ENCODE results near the gene ALDH3A1. TPM values are rescaled to one million over a fixed set of nuclear protein-coding genes. Genes with fewer than 3 reads are reported as not detected.
A peak's percentile ranks its signal among the peaks of the same experiment; 100 is the strongest.

Gene ALDH3A1
- total and polyA plus RNA-seq, 2 of the 4 experiments (the other 2 are of a cell fraction), result not detected

DNA sequence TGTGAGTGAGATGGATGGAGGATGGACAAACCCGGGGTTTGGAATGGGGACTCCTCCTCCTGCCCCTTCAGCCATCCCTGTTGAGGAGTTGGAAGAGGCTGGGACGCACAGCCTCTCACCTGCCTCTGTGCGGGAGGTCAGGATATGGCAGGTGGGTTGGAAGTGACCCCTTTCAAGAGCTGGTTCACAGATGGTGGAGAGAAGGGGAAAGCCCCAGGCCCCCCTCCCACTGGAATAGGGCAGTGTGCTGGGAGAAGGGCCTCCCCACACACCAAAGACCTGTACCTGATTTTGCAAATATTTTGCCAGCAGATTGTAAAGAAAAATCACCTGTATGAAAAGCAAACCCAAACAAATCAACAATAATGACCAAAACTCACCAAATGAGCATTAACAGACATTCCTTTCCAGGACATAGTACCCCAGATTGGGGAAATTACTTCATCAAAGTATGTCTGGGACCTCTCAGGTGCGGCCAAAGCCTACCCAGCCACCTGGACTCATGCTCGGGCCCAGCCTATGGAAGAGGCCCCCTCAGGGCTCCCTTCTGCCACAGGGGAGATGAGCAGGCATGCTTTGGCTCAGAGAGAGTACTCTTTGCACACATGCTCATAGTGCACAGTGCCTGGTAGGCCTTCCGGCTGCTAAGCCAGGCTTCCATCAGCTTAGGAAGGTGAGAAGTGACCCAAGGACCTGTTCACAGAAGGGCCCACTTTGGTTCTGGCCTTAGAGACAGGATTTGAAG lies 39.5 kb downstream of the ALDH3A1 start:
- no peaks in the 10 kb centered on the region; the same call in 1 of the 2 replicates for H3K4me1 ChIP-seq (ENCODE audit: control insufficient read depth, insufficient read depth, low read length)
- no peak overlapping the region for H2BK5ac ChIP-seq (ENCODE audit: low read depth, low read length, poor library complexity, severe bottlenecking)
- in situ Hi-C loops (cut with MboI; ENCODE audit: low sequenced_read_pairs) (no loop called here), intact Hi-C loops (cut with micrococcal nuclease) (no loop called here), dilution Hi-C loops (cut with HindIII; ENCODE audit: low sequenced_read_pairs, unreplicated experiment) (no loop called here)
- no peak overlapping the region for H3K23ac ChIP-seq (ENCODE audit: low read depth, low read length)
- peak overlapping the region; percentile 65 for H2AK9ac ChIP-seq (replicated peaks; ENCODE audit: low read depth, low read length, poor library complexity)
- H3K79me1 ChIP-seq (ENCODE audit: low read depth in 1 of 2, low read length in 2 of 2), result no peaks in the 10 kb centered on the region
- DNase-seq (no peak), ATAC-seq (ENCODE audit: low read depth) (no peak)
- H4K8ac ChIP-seq (ENCODE audit: low read depth in 2 of 2, low read length in 2 of 2), result no peak overlapping the region
- no peaks in the 10 kb centered on the region for H4K20me1 ChIP-seq (ENCODE audit: insufficient read depth, low read length)
- H4K5ac ChIP-seq (ENCODE audit: low read depth, low read length), result no peak overlapping the region
- 83% methylated on average over 3 of the region's 6 CpGs; no CpG with 5 or more reads in 1 of the 2 experiments for WGBS, 2 experiments (ENCODE audit: extremely low coverage in 2 of 2, insufficient read length in 1 of 2)
- no peak overlapping the region for H3K18ac ChIP-seq (ENCODE audit: low read depth, low read length)
- ChIA-PET POLR2A (ENCODE audit: unreplicated experiment) (no interaction called here), CTCF (no interaction called here)
- H3K4ac ChIP-seq (ENCODE audit: low read depth, low read length), result no peak overlapping the region
- peak overlapping the region; percentile 51 for H2AFZ ChIP-seq (replicated peaks; ENCODE audit: low read length, poor library complexity)
- no peak overlapping the region for H3K4me2 ChIP-seq (ENCODE audit: low read depth, low read length)
- no peak overlapping the region for H2AK5ac ChIP-seq (ENCODE audit: low read depth, low read length)
- H2BK15ac ChIP-seq (ENCODE audit: low read depth, low read length), result no peak overlapping the region
- H4K91ac ChIP-seq (ENCODE audit: insufficient read depth, low read depth, low read length), result no peak overlapping the region
- no TSS peak for BruUV-seq (replicated peaks)
- TF ChIP-seq, protein P1, sequence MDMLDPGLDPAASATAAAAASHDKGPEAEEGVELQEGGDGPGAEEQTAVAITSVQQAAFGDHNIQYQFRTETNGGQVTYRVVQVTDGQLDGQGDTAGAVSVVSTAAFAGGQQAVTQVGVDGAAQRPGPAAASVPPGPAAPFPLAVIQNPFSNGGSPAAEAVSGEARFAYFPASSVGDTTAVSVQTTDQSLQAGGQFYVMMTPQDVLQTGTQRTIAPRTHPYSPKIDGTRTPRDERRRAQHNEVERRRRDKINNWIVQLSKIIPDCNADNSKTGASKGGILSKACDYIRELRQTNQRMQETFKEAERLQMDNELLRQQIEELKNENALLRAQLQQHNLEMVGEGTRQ (IDR thresholded peaks at IDR 0.05; ENCODE audit: low read depth, low read length), result no peak
- TF ChIP-seq CHD1 (IDR thresholded peaks at IDR 0.05; ENCODE audit: low read depth, low read length) (no peak), RCOR1 (IDR thresholded peaks at IDR 0.05; ENCODE audit: insufficient replicate concordance, low read length) (no peak), FOS (IDR thresholded peaks at IDR 0.05; ENCODE audit: low read depth, low read length) (no peak), CEBPB (IDR thresholded peaks at IDR 0.05; ENCODE audit: low read depth, low read length) (no peak), RFX5 (IDR thresholded peaks at IDR 0.05; ENCODE audit: low read depth, low read length) (no peak), BHLHE40 (IDR thresholded peaks at IDR 0.05; ENCODE audit: low read depth, low read length) (no peak), NFE2L2 (IDR thresholded peaks at IDR 0.05; ENCODE audit: low read depth, low read length) (no peak), MAFK (IDR thresholded peaks at IDR 0.05; ENCODE audit: low read depth, low read length) (no peak), SMC3 (IDR thresholded peaks at IDR 0.05; ENCODE audit: low read depth, low read length) (no peak), MXI1 (IDR thresholded peaks at IDR 0.05; ENCODE audit: borderline replicate concordance, low read depth, low read length) (no peak), RAD21 (IDR thresholded peaks at IDR 0.05; ENCODE audit: low read length) (no peak), POLR2A (IDR thresholded peaks at IDR 0.05; ENCODE audit: low read depth, low read length) (no peak)
- TF ChIP-seq, protein P2, sequence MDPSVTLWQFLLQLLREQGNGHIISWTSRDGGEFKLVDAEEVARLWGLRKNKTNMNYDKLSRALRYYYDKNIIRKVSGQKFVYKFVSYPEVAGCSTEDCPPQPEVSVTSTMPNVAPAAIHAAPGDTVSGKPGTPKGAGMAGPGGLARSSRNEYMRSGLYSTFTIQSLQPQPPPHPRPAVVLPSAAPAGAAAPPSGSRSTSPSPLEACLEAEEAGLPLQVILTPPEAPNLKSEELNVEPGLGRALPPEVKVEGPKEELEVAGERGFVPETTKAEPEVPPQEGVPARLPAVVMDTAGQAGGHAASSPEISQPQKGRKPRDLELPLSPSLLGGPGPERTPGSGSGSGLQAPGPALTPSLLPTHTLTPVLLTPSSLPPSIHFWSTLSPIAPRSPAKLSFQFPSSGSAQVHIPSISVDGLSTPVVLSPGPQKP (IDR thresholded peaks at IDR 0.05; ENCODE audit: borderline replicate concordance, low read depth, low read length), result no peak
- TF ChIP-seq, protein P3, sequence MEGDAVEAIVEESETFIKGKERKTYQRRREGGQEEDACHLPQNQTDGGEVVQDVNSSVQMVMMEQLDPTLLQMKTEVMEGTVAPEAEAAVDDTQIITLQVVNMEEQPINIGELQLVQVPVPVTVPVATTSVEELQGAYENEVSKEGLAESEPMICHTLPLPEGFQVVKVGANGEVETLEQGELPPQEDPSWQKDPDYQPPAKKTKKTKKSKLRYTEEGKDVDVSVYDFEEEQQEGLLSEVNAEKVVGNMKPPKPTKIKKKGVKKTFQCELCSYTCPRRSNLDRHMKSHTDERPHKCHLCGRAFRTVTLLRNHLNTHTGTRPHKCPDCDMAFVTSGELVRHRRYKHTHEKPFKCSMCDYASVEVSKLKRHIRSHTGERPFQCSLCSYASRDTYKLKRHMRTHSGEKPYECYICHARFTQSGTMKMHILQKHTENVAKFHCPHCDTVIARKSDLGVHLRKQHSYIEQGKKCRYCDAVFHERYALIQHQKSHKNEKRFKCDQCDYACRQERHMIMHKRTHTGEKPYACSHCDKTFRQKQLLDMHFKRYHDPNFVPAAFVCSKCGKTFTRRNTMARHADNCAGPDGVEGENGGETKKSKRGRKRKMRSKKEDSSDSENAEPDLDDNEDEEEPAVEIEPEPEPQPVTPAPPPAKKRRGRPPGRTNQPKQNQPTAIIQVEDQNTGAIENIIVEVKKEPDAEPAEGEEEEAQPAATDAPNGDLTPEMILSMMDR (conservative IDR thresholded peaks at IDR 0.05; ENCODE audit: low read depth, low read length), result no peak
- H3K4me3 ChIP-seq (ENCODE audit: insufficient read depth, low read depth, low read length), result no peak overlapping the region
- H3K14ac ChIP-seq (replicated peaks; ENCODE audit: low read depth, low read length), result no peak overlapping the region
- H3K9me1 ChIP-seq (ENCODE audit: insufficient read depth, low read length), result no peaks in the 10 kb centered on the region
- H3K9ac ChIP-seq (ENCODE audit: low read depth, low read length), result no peak overlapping the region
- no peak overlapping the region for H3K27ac ChIP-seq (ENCODE audit: insufficient read depth, low read length)
- H2BK120ac ChIP-seq (ENCODE audit: low read depth, low read length), result no peak overlapping the region
- no peaks in the 10 kb centered on the region for H3K9me3 ChIP-seq (ENCODE audit: control insufficient read depth, insufficient read depth, low read length)
- H3K36me3 ChIP-seq (ENCODE audit: control insufficient read depth, insufficient read depth, low read length), result no peaks in the 10 kb centered on the region
- H2BK20ac ChIP-seq (ENCODE audit: low read depth, low read length), result no peak overlapping the region
- peaks cover 18% of the 10 kb centered on the region for H3K27me3 ChIP-seq (ENCODE audit: control insufficient read depth, insufficient read depth, low read length)
- H3K56ac ChIP-seq (ENCODE audit: extremely low read depth, insufficient read depth, low read length), result no peak overlapping the region
